ENCODE data around the gene CD33. TPM values are rescaled to one million over a fixed set of nuclear protein-coding genes. Genes with fewer than 3 reads are reported as not detected.
"Not testable (repeated sequence)": the region's sequence is repeated elsewhere in the genome, so short reads cannot be mapped to it uniquely, and the experiment has no call there.

Gene CD33
- total and polyA plus RNA-seq, 9 of the 15 experiments (the other 6 are each of a cell fraction or from before 2014, with no cell fraction given): 36.1 to 88.6 (median 49.6) TPM

GRCh38 chr19:51210874-51211361 is 14.0 kb upstream of the CD33 start (continued):
- TF ChIP-seq, protein P1, sequence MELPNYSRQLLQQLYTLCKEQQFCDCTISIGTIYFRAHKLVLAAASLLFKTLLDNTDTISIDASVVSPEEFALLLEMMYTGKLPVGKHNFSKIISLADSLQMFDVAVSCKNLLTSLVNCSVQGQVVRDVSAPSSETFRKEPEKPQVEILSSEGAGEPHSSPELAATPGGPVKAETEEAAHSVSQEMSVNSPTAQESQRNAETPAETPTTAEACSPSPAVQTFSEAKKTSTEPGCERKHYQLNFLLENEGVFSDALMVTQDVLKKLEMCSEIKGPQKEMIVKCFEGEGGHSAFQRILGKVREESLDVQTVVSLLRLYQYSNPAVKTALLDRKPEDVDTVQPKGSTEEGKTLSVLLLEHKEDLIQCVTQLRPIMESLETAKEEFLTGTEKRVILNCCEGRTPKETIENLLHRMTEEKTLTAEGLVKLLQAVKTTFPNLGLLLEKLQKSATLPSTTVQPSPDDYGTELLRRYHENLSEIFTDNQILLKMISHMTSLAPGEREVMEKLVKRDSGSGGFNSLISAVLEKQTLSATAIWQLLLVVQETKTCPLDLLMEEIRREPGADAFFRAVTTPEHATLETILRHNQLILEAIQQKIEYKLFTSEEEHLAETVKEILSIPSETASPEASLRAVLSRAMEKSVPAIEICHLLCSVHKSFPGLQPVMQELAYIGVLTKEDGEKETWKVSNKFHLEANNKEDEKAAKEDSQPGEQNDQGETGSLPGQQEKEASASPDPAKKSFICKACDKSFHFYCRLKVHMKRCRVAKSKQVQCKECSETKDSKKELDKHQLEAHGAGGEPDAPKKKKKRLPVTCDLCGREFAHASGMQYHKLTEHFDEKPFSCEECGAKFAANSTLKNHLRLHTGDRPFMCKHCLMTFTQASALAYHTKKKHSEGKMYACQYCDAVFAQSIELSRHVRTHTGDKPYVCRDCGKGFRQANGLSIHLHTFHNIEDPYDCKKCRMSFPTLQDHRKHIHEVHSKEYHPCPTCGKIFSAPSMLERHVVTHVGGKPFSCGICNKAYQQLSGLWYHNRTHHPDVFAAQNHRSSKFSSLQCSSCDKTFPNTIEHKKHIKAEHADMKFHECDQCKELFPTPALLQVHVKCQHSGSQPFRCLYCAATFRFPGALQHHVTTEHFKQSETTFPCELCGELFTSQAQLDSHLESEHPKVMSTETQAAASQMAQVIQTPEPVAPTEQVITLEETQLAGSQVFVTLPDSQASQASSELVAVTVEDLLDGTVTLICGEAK (IDR thresholded peaks at IDR 0.05): peak; percentile 90
- TF ChIP-seq, protein P1 (CRISPR knock-in tag; IDR thresholded peaks at IDR 0.05): not testable (repeated sequence)
- TF ChIP-seq GABPB1 (CRISPR knock-in tag; IDR thresholded peaks at IDR 0.05): peak; percentile 86
- 0 out of 2 replicates have a peak, but pooled peaks have one; percentile 12 for TF ChIP-seq RNF2 (IDR thresholded peaks at IDR 0.05)
- peak; percentile 21; the same call in 1 of the 2 replicates for TF ChIP-seq RREB1 (CRISPR knock-in tag; IDR thresholded peaks at IDR 0.05)
- peak; percentile 92 for TF ChIP-seq GABPA (tag; conservative IDR thresholded peaks at IDR 0.05; ENCODE audit: low read depth)
- TF ChIP-seq TRIM24 (IDR thresholded peaks at IDR 0.05): peak in 1 of 2 experiments; percentile 33; a peak in 1 of 4 replicates
- peak; percentile 64; the same call in 1 of the 2 replicates for TF ChIP-seq MYC (IDR thresholded peaks at IDR 0.05; ENCODE audit: low read depth, low read length)
- not testable (repeated sequence) for TF ChIP-seq MYC (CRISPR knock-in tag; IDR thresholded peaks at IDR 0.05; ENCODE audit: borderline replicate concordance, low read depth)
- 0 out of 2 replicates have a peak, but pooled peaks have one; percentile 57 for TF ChIP-seq ZNF766 (CRISPR knock-in tag; conservative IDR thresholded peaks at IDR 0.05)
